Activated CD8-positive, alpha-beta memory T cell treated with anti-CD3 and anti-CD28 coated beads for 24 hours (primary cell): ENCODE results near the gene SNX19.
"Not testable (repeated sequence)": the region's sequence is repeated elsewhere in the genome, so short reads cannot be mapped to it uniquely, and the experiment has no call there.

Experiments used
- DNase-seq: peaks from one replicate; pipeline ENCODE4 v3.0.0-alpha.2; 2020

The SNX19 gene

DNA sequence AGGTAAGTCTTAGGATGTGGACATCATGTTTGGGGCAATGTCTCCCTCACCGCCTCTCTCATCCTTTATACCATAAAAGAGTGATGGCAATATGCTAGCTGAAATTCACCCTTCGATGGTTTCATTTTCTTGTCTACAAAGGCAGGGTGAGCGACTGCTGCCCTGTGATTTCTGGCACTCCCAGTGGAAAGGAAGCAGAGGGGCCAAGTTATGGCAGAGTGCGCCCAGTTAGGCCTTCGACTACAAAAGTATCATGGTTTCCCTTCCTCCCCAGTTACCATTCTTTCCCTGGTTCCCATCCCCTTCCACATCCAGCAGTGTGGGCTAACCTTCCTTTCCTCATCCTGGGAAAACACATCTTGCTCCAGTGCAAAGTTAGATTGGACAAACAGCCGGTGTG, 43.8 kb downstream of the SNX19 start:
- no peak for DNase-seq

GRCh38 chr11:130872102-130872501, 44.2 kb downstream of the SNX19 start:
- DNase-seq: no peak

DNA sequence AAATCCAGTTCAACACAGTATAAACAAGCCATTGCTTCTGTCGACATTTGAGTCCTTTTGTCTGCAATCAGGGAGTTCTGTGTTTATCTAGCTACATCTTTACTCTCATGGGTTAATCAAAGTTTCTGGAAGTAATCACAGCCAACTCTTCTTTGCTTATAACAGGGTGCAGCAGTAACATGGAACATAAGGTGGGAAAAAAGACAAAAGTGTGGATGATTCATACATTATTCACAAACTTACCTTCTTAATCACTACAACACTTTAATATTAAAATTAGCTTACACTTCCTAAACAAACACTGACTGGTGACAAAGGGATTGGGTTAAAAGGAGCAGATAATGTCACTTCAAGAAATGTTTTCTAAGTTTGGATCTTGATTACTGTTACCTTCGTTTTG, 44.7 kb downstream of the SNX19 start:
- no peak for DNase-seq

GRCh38 chr11:130868721-130869390, 47.4 kb downstream of the SNX19 start:
- no peak for DNase-seq

GRCh38 chr11:130868086-130868710, 48.1 kb downstream of the SNX19 start:
- no peak for DNase-seq

DNA sequence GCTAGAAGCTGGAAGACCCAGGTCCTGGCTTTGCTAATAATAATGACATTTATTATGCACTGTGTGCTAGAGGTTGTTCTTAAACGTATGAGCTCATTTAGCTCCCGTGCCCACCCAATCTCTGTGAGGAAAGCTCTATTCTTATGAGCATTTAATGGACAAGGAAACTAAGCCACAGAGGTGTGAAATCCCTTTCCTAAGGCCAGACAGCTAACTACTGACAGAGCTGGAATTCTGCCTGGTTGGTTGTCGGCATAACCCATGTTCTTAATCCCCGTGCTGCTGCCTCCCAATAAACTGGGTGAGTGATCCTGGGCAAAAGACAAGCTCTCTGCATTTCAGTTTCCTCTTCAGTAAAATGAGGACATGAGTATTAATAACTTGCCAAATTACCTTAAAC, 49.4 kb downstream of the SNX19 start:
- DNase-seq: no peak

DNA sequence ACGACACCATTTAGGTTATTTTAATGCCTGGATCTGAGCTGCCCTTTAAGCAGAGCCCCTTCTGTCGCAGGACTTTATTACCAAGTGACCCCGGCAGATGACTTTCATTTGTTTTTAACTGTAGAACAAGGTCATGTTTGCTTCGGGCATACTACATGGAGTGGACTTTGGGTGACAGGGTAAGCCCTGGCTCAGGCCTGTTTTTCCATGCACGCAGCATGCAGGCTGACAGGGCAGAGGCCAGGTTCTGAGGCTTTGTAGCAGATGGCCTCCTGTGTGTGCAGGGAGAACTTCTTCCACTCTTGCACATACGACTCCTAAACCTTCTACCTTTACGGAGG, 50.5 kb downstream of the SNX19 start:
- no peak for DNase-seq

GRCh38 chr11:130865091-130865773, 51.0 kb downstream of the SNX19 start:
- DNase-seq: no peak

- DNase-seq: peak; percentile 92
Measured at GRCh38 chr11:130861902-130862860, 54.1 kb downstream of the SNX19 start.

- DNase-seq: no peak
Measured at GRCh38 chr11:130861283-130861682, 55.0 kb downstream of the SNX19 start.

DNA sequence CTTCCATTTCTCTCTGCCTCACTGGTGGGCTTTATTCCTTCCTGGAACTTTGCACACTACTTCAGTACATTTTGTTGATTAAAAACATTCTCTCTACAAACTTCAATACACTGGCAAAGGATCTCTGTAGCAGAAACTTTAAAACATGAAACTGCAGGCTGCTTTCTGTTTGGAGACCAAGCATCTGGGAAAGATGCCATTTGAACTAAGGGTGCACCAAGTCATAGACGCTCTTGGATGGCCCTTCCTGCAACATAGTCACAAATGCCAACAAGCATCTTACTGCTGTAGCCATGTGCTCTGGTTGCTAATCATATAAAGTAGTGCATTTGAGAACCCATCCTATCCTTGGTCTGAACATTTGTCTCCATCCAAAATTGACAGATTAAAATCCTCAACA, 56.4 kb downstream of the SNX19 start:
- no peak for DNase-seq

- no peak for DNase-seq
Measured at GRCh38 chr11:130858215-130858614, 58.1 kb downstream of the SNX19 start.

GRCh38 chr11:130855707-130856106, 60.6 kb downstream of the SNX19 start:
- not testable (repeated sequence) for DNase-seq

DNA sequence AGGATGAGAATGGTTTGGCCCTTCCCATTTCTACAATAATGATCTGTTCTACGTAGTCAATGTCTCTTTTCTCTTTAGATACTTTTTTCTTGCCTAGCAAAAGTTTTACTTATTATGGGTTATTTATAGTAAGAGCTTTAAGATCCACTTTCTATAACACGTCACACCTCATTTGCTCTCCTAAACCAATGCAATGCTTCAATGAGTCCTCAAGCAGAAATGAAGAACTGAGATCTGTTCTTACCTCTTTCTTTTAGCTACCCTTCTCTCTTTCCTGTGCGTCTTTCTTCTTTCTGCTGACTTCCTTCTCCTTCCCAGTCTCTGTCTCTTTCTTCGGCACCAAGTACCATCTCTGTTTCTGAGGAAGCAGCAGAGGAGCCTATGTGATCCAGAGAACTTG, 61.8 kb downstream of the SNX19 start:
- no peak for DNase-seq

DNA sequence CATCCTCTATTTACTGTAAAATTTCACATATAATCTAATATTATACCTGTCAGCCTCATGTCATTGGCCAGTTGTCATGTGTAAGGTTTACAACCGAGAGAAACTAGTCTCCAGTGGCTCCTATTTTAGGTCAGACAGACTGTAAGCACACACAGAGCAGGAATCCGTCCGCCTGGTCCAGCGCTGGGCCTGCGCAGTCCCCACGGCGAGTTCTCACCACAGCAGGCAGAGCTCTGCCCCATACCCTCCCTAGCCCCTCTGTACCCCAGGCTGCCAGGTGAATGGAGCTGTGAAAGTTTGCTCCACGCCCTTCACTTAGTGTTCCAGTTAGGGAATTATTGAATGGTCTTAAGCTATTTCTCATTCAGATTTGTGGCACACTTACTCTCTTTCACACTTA, 63.7 kb downstream of the SNX19 start:
- DNase-seq: no peak

- DNase-seq: no peak
Measured at GRCh38 chr11:130850185-130850944, 65.9 kb downstream of the SNX19 start.

GRCh38 chr11:130849215-130849568, 67.1 kb downstream of the SNX19 start:
- DNase-seq: no peak

DNA sequence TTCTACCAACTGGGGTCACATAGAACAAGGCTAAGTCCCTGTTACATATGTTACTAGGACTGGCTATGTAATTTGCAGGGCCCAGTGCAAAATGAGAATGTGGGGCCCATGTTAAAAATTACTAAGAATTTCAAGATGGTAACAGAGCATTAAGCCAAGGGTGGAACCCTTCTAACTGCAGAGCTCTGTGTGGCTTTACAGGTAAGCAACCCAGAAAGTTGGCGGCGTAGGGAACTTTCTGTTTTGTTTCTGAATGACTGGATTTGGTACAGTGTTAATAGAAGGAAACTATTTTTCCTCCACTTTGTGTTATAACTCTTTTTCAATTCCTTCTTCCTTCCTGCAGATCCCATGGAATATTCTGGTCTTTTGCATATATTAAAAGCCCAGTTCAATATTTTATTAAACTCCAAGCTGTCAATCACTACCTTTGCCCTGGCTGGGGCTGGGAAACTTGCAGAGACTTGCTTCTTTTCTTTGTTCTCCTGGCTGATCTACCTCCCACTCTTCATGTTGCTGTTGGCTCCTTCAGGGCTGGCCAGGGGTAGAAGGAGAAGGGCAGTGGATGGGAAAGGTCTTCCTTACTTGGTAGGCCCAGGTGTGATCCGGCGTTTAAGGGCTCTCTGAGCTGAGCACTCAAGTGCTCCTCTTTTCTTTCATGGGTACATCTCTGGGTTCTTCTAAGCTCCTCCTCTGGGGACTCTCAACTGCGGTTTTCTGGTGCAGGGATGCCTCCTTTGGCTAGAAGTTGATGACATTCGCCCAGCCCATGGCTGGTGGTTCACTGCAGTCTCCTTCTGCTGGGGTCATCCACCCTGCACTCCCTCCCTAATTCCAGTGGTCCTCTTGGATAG, 67.7 kb downstream of the SNX19 start:
- DNase-seq: no peak

- DNase-seq: no peak
Measured at GRCh38 chr11:130847517-130847916, 68.8 kb downstream of the SNX19 start.

DNA sequence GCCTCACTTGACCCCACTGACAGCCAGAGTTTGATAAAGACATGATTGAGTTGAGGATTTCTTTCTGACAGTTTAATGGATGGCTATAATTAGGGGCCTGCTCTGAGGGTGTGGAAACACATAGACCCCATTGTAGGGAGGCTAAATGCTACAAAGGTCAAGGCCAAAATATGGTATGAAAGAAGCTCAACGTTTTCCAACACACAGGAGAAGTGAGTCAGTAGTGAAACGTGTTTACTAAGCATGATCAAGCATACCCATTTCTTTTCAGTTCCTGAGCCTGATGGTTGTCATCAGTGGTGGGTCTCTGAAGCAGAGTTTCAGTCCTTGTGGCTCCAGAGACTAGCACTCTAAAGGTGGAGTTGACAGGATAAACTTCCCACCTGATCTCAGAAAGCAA, 69.7 kb downstream of the SNX19 start:
- no peak for DNase-seq

DNA sequence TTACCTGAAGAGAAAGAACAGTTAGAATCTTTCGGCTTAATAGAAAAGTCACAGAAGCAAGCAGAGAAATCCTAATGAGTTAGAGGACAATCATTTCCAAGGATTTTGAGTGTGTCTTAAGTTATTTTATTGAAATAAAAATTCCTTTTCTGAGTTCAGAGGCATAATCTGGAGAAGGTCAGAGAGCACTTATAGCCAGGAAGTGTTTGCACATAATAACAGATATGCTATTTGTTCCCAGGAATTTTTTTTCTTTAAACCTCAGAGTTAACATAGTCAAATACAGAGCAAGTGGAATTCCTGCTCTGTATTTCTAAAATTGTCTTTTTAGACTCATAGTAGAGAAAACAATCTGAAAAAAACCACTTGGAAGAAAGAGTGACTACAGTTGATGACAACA, 74.3 kb downstream of the SNX19 start:
- no peak for DNase-seq

DNA sequence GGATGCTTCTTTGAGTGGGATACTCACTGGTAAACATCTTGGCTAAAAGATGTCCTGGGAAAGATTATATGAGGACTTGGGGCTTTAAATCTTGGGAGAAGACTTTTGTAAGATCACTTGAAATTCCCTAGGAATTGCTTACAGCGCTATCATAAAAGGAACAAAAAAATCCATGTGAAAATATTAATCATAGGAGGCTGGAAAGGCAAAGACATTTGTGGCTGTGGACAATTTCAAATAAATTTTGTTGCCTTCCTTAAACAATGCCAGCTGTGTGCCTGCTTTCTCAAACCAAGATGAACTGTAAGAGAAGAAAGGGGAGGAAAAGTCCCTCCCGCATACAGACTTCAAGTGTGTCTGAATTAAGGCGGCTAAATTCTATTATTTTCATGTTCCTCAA, 75.6 kb downstream of the SNX19 start:
- no peak for DNase-seq
